A549 (cell line): ENCODE results near the gene NEU4. TPM values are rescaled to one million over a fixed set of nuclear protein-coding genes. Genes with fewer than 3 reads are reported as not detected.
"Not testable (repeated sequence)": the region's sequence is repeated elsewhere in the genome, so short reads cannot be mapped to it uniquely, and the experiment has no call there.

Experiments used
- ATAC-seq, 2 experiments: fragments of 200-7000 bp in 1 of 2; fragments of >200 bp in 1 of 2; cut with Nextera tagmentation in 1 of 2; cut with Tn5 transposase in 1 of 2; 3 replicates each; pipeline versions ENCODE4 v1.8.0 to v1.9.1; 2018 to 2020; ENCODE audit warnings: mild to moderate bottlenecking in 1 of 2, moderate library complexity in 1 of 2
- CTCF ChIA-PET: fragments of 300-600 bp; sonication (Branson Sonifier 250); formaldehyde crosslinking; extraction: SDS; loops from one replicate; lab custom pipeline; 2021; ENCODE audit warnings: antibody characterized with exemption, inconsistent platforms; lab: Yijun Ruan, JAX
- POLR2A ChIA-PET: fragments of 350-600 bp; formaldehyde crosslinking; extraction: SDS; loops from one replicate; lab custom pipeline; 2021; ENCODE audit warnings: antibody characterized with exemption, inconsistent platforms; lab: Yijun Ruan, JAX
- DNase-seq, 2 experiments: peaks; one replicate each; pipeline versions ENCODE4 v3.0.0 to v3.0.0-alpha.2; 2011 to 2016; ENCODE audit warnings: low read depth in 1 of 2, low spot score in 1 of 2
- FAIRE-seq: peaks from 2 replicates; lab custom pipeline; 2011; peaks lifted over from hg19 to GRCh38; lab: Jason Lieb, UNC
- H3K27ac ChIP-seq, 2 experiments: fragments of >200 bp; sonication (Bioruptor Twin); formaldehyde crosslinking; 3 replicates each; pipeline ENCODE4 v1.5.1; 2016 to 2017
- H3K4me1 ChIP-seq: fragments of >200 bp; sonication (Bioruptor Twin); formaldehyde crosslinking; 3 replicates; pipeline ENCODE4 v1.6.1; 2016
- H3K4me2 ChIP-seq: fragments of >200 bp; sonication (Bioruptor Twin); formaldehyde crosslinking; 3 replicates; pipeline ENCODE4 v1.6.1; 2016
- H3K4me3 ChIP-seq: fragments of >200 bp; sonication (Bioruptor Twin); formaldehyde crosslinking; 3 replicates; pipeline ENCODE4 v1.5.1; 2016
- H3K9me3 ChIP-seq: fragments of >200 bp; sonication (Bioruptor Twin); formaldehyde crosslinking; 3 replicates; pipeline ENCODE4 v1.6.1; 2016
- BCL3 ChIP-seq: fragments of >200 bp; sonication (Bioruptor Twin); formaldehyde crosslinking; IDR thresholded peaks from 3 replicates; pipeline ENCODE4 v1.6.1; 2016
- CBX2 ChIP-seq: fragments of 200-600 bp; sonication (generic); IDR thresholded peaks from 2 replicates; pipeline ENCODE4 v1.6.1; 2016; ENCODE audit warnings: low read depth, mild to moderate bottlenecking, borderline replicate concordance
- CBX8 ChIP-seq: fragments of 200-600 bp; sonication (generic); IDR thresholded peaks from 2 replicates; pipeline ENCODE4 v1.6.1; 2016
- E2F6 ChIP-seq: IDR thresholded peaks from 2 replicates; pipeline ENCODE4 v1.6.1; 2012; ENCODE audit warnings: low read depth, borderline replicate concordance
- EP300 ChIP-seq, 2 experiments: fragments of >200 bp; sonication (Bioruptor Twin); formaldehyde crosslinking; IDR thresholded peaks; 2 replicates in 1 of 2; 3 replicates in 1 of 2; pipeline ENCODE4 v1.6.1; 2016 to 2017
- HMGXB4 ChIP-seq: fragments of 250-450 bp; sonication (Bioruptor Pico); IDR thresholded peaks from 2 replicates; pipeline ENCODE4 v1.5.0; 2021; ENCODE audit warnings: mild to moderate bottlenecking, moderate library complexity, borderline replicate concordance
- HOXA7 ChIP-seq: fragments of 250-450 bp; sonication (Bioruptor Pico); IDR thresholded peaks from 2 replicates; pipeline ENCODE4 v1.5.0; 2020; ENCODE audit warnings: mild to moderate bottlenecking, moderate library complexity
- HOXB13 ChIP-seq: fragments of 250-450 bp; sonication (Bioruptor Pico); IDR thresholded peaks from 2 replicates; pipeline ENCODE4 v1.5.0; 2020; ENCODE audit warnings: low read depth, mild to moderate bottlenecking, moderate library complexity
- KDM1A ChIP-seq: fragments of 200-600 bp; sonication (generic); IDR thresholded peaks from 2 replicates; pipeline ENCODE4 v1.6.1; 2016; ENCODE audit warnings: low read depth, mild to moderate bottlenecking
- KDM5A ChIP-seq: fragments of 200-600 bp; sonication (generic); IDR thresholded peaks from 2 replicates; pipeline ENCODE4 v1.6.1; 2016; ENCODE audit warnings: antibody characterized with exemption, mild to moderate bottlenecking
- NFE2L2 ChIP-seq: fragments of 150-350 bp; conservative IDR thresholded peaks from 2 replicates; pipeline ENCODE4 v1.6.1; 2014; ENCODE audit warnings: low read length
- POLR2A ChIP-seq: IDR thresholded peaks from 2 replicates; pipeline ENCODE4 v1.6.1; 2012; ENCODE audit warnings: mild to moderate bottlenecking, low read length
- RARB ChIP-seq: fragments of 250-450 bp; sonication (Bioruptor Pico); IDR thresholded peaks from 2 replicates; pipeline ENCODE4 v1.8.0; 2021; ENCODE audit warnings: mild to moderate bottlenecking, moderate library complexity
- RCOR1 ChIP-seq: fragments of 150-350 bp; IDR thresholded peaks from 2 replicates; pipeline ENCODE4 v1.6.1; 2014; ENCODE audit warnings: antibody characterized with exemption, low read length, low read depth
- RNF2 ChIP-seq: fragments of 200-600 bp; sonication (generic); IDR thresholded peaks from 2 replicates; pipeline ENCODE4 v1.6.1; 2016; ENCODE audit warnings: low read depth, mild to moderate bottlenecking, antibody characterized with exemption, moderate library complexity, borderline replicate concordance
- TFCP2L1 ChIP-seq: fragments of 250-450 bp; sonication (Bioruptor Pico); IDR thresholded peaks from 2 replicates; pipeline ENCODE4 v1.5.0; 2021; ENCODE audit warnings: mild to moderate bottlenecking
- ZC3H11A ChIP-seq: fragments of 450-650 bp; IDR thresholded peaks from 2 replicates; pipeline ENCODE4 v1.6.1; 2014; ENCODE audit warnings: antibody characterized with exemption, mild to moderate bottlenecking
- ZNF302 ChIP-seq: fragments of 250-450 bp; sonication (Bioruptor Pico); IDR thresholded peaks from 2 replicates; pipeline ENCODE4 v1.9.0; 2021; ENCODE audit warnings: inconsistent platforms, mild to moderate bottlenecking, moderate library complexity
- WGBS: methylation state at CpG from one replicate; pipeline ENCODE4 v1.1.6; 2017; ENCODE audit errors: missing lambda C conversion rate; 5-methylcytosine and 5-hydroxymethylcytosine counted together
- polyA plus RNA-seq, 4 experiments: library from polyadenylated mRNA; depleted of rRNA in 3 of 4; stranded (reverse); fragments of >200 nt; fragmentation: RNase III in 1 of 4; extraction: RNeasy Plus Mini Kit Qiagen cat#74134 plus additional on column Dnase treatment in 1 of 4; gene quantifications; 2 replicates in 3 of 4; 3 replicates in 1 of 4; pipeline ENCODE4 v1.2.3, GENCODE V29; 2011 to 2017

NEU4 gene
- polyA plus RNA-seq, 2 of the 4 experiments (the other 2 are of a cell fraction), result 0.13 to 0.19 TPM

- ChIA-PET CTCF (interaction anchor here (0.5 kb wide), 1 partner anchor 7 kb away, joined by 3 read pairs; no protein-coding TSS in a partner anchor), POLR2A (no interaction called here)
- H3K4me3 ChIP-seq, result no peak overlapping the region
- peaks cover 4% of the 10 kb centered on the region; the same call in 1 of the 3 replicates for H3K9me3 ChIP-seq
- H3K4me2 ChIP-seq, result no peak overlapping the region
- WGBS, result 87% methylated on average over 5 of the region's 21 CpGs
- peaks cover 22% of the 10 kb centered on the region for H3K4me1 ChIP-seq
- FAIRE-seq (no peak), ATAC-seq (no peak), DNase-seq (no peak)
- H3K27ac ChIP-seq, result no peak overlapping the region; a peak in 1 of 6 replicates
- TF ChIP-seq CBX8 (no peak), ZNF302 (CRISPR knock-in tag) (no peak), ZC3H11A (no peak), NFE2L2 (no peak), RCOR1 (no peak), TFCP2L1 (CRISPR knock-in tag) (no peak), HMGXB4 (no peak), POLR2A (no peak), CBX2 (no peak), E2F6 (no peak), KDM5A (no peak), RNF2 (no peak), RARB (CRISPR knock-in tag) (no peak), BCL3 (no peak), HOXB13 (CRISPR knock-in tag) (no peak), EP300 (IDR thresholded peaks at IDR 0.05) (no peak), HOXA7 (CRISPR knock-in tag) (no peak), KDM1A (no peak)
Observed at GRCh38 chr2:241777686-241778627, 31.0 kb upstream of the NEU4 start.

- Histone ChIP-seq H3K4me3 (no peak overlapping the region), H3K4me2 (no peak overlapping the region), H3K4me1 (0 out of 3 replicates have a peak, but pooled peaks cover 5% of the 10 kb centered on the region), H3K9me3 (peaks cover 6% of the 10 kb centered on the region; the same call in 2 of the 3 replicates), H3K27ac (no peak overlapping the region)
- 70% methylated on average over 5 of the region's 5 CpGs for WGBS
- TF ChIP-seq POLR2A, result no peak
- ATAC-seq (no peak), DNase-seq (no peak), FAIRE-seq (no peak)
- ChIA-PET CTCF (interaction anchor here (1.1 to 2.0 kb wide), 2 partner anchors 8 to 11 kb away, joined by 3 to 5 read pairs; no protein-coding TSS in a partner anchor), POLR2A (no interaction called here)
Observed at GRCh38 chr2:241780939-241781569, 27.9 kb upstream of the NEU4 start.

- DNase-seq, FAIRE-seq, H3K4me3 ChIP-seq, H3K9me3 ChIP-seq, POLR2A ChIA-PET, H3K4me1 ChIP-seq, H3K4me2 ChIP-seq, H3K27ac ChIP-seq, ATAC-seq: not testable (repeated sequence)
- CTCF ChIA-PET, result interaction anchor here (2.0 kb wide), 1 partner anchor 9 kb away, joined by 5 read pairs; no protein-coding TSS in a partner anchor
- WGBS, result 58% methylated on average over 3 of the region's 3 CpGs
Observed at GRCh38 chr2:241782053-241782452, 26.9 kb upstream of the NEU4 start.
